Liver (tissue), 9 donors: Measurements from ENCODE around the gene C19orf53. TPM values are rescaled to one million over a fixed set of nuclear protein-coding genes. Genes with fewer than 3 reads are reported as not detected.
A peak's percentile ranks its signal among the peaks of the same experiment; 100 is the strongest.

Experiments used
- DNase-seq: peaks from one replicate; pipeline ENCODE4 v3.0.0-alpha.2; 2017; ENCODE audit warnings: low spot score
- H3K27ac ChIP-seq, 2 donors: one replicate each; pipeline ENCODE4 v1.7.0; 2013; ENCODE audit warnings: inconsistent platforms in 2 of 2, low read length in 2 of 2, control low read depth in 1 of 2, low read depth in 1 of 2, mild to moderate bottlenecking in 1 of 2
- H3K27me3 ChIP-seq, 4 donors: one replicate each; pipeline versions ENCODE4 v1.6.1 to v1.7.0; 2013; ENCODE audit warnings: low read length in 3 of 4, inconsistent platforms in 1 of 4, mild to moderate bottlenecking in 1 of 4, moderate library complexity in 1 of 4; ENCODE audit not compliant: control insufficient read depth in 4 of 4, insufficient read depth in 4 of 4
- H3K36me3 ChIP-seq, 4 donors: one replicate each; pipeline versions ENCODE4 v1.6.1 to v1.7.0; 2013; ENCODE audit warnings: low read length in 3 of 4, mild to moderate bottlenecking in 3 of 4, low read depth in 1 of 4, moderate library complexity in 1 of 4; ENCODE audit not compliant: control insufficient read depth in 4 of 4, insufficient read depth in 3 of 4
- H3K4me1 ChIP-seq, 4 donors: one replicate each; pipeline versions ENCODE4 v1.6.1 to v1.7.0; 2013; ENCODE audit warnings: low read length in 3 of 4, mild to moderate bottlenecking in 3 of 4, moderate library complexity in 1 of 4; ENCODE audit not compliant: control insufficient read depth in 4 of 4, insufficient read depth in 4 of 4
- H3K4me3 ChIP-seq, 3 donors: one replicate each; pipeline versions ENCODE4 v1.6.1 to v1.7.0; 2013; ENCODE audit warnings: low read length in 3 of 3, control low read depth in 1 of 3, low read depth in 1 of 3, mild to moderate bottlenecking in 1 of 3
- H3K9ac ChIP-seq, 2 donors: one replicate each; pipeline ENCODE4 v1.7.0; 2013; ENCODE audit warnings: low read length in 2 of 2, mild to moderate bottlenecking in 2 of 2, moderate library complexity in 2 of 2, control low read depth in 1 of 2, low read depth in 1 of 2
- H3K9me3 ChIP-seq, 4 donors: one replicate each; pipeline versions ENCODE4 v1.6.1 to v1.7.0; 2013; ENCODE audit warnings: low read length in 3 of 4; ENCODE audit not compliant: control insufficient read depth in 4 of 4
- FOXA2 ChIP-seq: IDR thresholded peaks from 2 replicates; pipeline ENCODE4 v1.6.1; 2016; ENCODE audit warnings: antibody characterized with exemption
- GABPA ChIP-seq, 2 donors: IDR thresholded peaks in 1 of 2; conservative IDR thresholded peaks in 1 of 2; 2 replicates each; pipeline ENCODE4 v1.6.1; 2016; ENCODE audit warnings: antibody characterized with exemption in 2 of 2, mild to moderate bottlenecking in 1 of 2, moderate library complexity in 1 of 2
- RAD21 ChIP-seq, 2 donors: IDR thresholded peaks; 2 replicates each; pipeline ENCODE4 v1.6.1; 2016; ENCODE audit warnings: antibody characterized with exemption in 2 of 2, mild to moderate bottlenecking in 2 of 2
- RXRA ChIP-seq, 2 donors: IDR thresholded peaks; 2 replicates each; pipeline ENCODE4 v1.6.1; 2017 to 2018; ENCODE audit warnings: antibody characterized with exemption in 2 of 2, mild to moderate bottlenecking in 1 of 2
- SP1 ChIP-seq: IDR thresholded peaks from 2 replicates; pipeline ENCODE4 v1.6.1; 2018; ENCODE audit warnings: antibody characterized with exemption, mild to moderate bottlenecking
- TAF1 ChIP-seq: conservative IDR thresholded peaks from 2 replicates; pipeline ENCODE4 v1.6.1; 2016; ENCODE audit warnings: antibody characterized with exemption, mild to moderate bottlenecking
- YY1 ChIP-seq: IDR thresholded peaks from 2 replicates; pipeline ENCODE4 v1.6.1; 2016; ENCODE audit warnings: antibody characterized with exemption, mild to moderate bottlenecking
- WGBS: extraction: QIAGEN DNeasy Blood & Tissue Kit; methylation state at CpG from one replicate; pipeline ENCODE4 v1.1.7; 2013; 5-methylcytosine and 5-hydroxymethylcytosine counted together
- polyA plus RNA-seq, 2 donors: library from polyadenylated mRNA; stranded (reverse) in 1 of 2; unstranded in 1 of 2; fragments of 200-250 nt in 1 of 2; fragments of >200 nt in 1 of 2; fragmentation: Nextera tagmentation in 1 of 2; extraction: Ambion mirVana in 1 of 2; gene quantifications; one replicate each; pipeline versions ENCODE4 v1.2.1 to v1.2.3, GENCODE V29; 2013 to 2015
- total RNA-seq, 2 donors: library from RNA; depleted of rRNA; stranded (reverse); fragments of >200 nt; gene quantifications; one replicate each; pipeline ENCODE4 v1.2.3, GENCODE V29; 2014
- TF ChIP-seq, protein P1 (sequence below): fragments of 150-350 bp; IDR thresholded peaks from 2 replicates; pipeline ENCODE4 v1.5.1; 2017; ENCODE audit warnings: improper control_type of control experiment, low read depth, low read length; ENCODE audit not compliant: missing input control
- TF ChIP-seq, protein P2 (sequence below): IDR thresholded peaks from 2 replicates; pipeline ENCODE4 v1.6.1; 2016; ENCODE audit warnings: antibody characterized with exemption
- TF ChIP-seq, protein P3 (sequence below): IDR thresholded peaks from 2 replicates; pipeline ENCODE4 v1.6.1; 2016; ENCODE audit warnings: antibody characterized with exemption, mild to moderate bottlenecking
- donor health status: healthy.
- donor health status: healthy.
- donor health status: healthy.
- donor health status: healthy.
- donor health status: healthy.

Gene C19orf53
- total and polyA plus RNA-seq, 4 donors, result 18.5 to 88.5 (median 59.5) TPM

DNA sequence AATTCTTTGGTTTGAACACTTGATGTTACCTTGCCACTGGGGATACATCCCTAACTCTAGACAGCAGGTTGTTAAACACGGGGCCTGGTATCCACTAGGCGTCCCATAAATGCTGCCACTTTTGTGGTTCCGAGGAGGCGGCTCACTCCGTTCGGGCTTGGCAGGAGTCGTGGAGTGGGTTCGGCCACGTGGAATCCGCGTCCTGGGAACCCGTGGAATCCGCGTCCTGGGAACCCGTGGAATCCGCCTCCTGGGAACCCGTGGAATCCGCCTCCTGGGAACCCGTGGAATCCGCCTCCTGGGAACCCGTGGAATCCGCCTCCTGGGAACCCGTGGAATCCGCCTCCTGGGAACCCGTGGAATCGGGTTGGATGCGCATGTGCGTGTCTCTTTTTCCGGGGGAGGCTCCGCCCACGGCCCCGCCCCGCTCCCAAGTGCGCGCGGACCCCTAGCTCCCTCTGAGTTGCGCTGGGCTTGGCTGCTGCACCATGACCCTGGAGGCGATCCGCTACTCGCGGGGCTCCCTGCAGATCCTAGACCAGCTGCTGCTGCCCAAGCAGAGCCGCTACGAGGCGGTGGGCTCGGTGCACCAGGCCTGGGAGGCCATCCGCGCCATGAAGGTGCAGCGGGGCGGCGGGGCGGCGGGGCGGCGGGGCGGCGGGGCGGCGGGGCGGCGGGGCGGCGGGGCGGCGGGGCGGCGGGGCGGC is 10.0 kb upstream of the C19orf53 start, which contains the start of gene MRI1:
Gene MRI1 (plus strand): TSS at position 422 of the 707 bp plus-strand sequence. CDS start 67 bp downstream, at position 489.
- H3K27ac ChIP-seq, result peak within 1 kb of the TSS; percentile 52 to 61
- H3K4me3 ChIP-seq, result peak within 1 kb of the TSS; percentile 75 to 80 (median 76)
- 4% methylated on average over 65 of the region's 67 CpGs for WGBS
- no peaks in the 10 kb centered on the region for H3K9me3 ChIP-seq
- TF ChIP-seq RAD21 (IDR thresholded peaks at IDR 0.05) (no peak), GABPA (IDR thresholded peaks at IDR 0.05 in 1 of 2, conservative IDR thresholded peaks at IDR 0.05 in 1 of 2) (peak in 1 of 2 donors; percentile 59), SP1 (no peak), TAF1 (no peak)
- H3K9ac ChIP-seq, result peak within 1 kb of the TSS in 1 of 2 donors; percentile 73
- H3K36me3 ChIP-seq, result peaks cover 5 to 25% (median 10%) of the 10 kb centered on the region in 4 donors
- H3K4me1 ChIP-seq, result peaks cover 6 to 26% (median 18%) of the 10 kb centered on the region in 4 donors
- DNase-seq, result peak; percentile 81
- no peaks in the 10 kb centered on the region for H3K27me3 ChIP-seq

DNA sequence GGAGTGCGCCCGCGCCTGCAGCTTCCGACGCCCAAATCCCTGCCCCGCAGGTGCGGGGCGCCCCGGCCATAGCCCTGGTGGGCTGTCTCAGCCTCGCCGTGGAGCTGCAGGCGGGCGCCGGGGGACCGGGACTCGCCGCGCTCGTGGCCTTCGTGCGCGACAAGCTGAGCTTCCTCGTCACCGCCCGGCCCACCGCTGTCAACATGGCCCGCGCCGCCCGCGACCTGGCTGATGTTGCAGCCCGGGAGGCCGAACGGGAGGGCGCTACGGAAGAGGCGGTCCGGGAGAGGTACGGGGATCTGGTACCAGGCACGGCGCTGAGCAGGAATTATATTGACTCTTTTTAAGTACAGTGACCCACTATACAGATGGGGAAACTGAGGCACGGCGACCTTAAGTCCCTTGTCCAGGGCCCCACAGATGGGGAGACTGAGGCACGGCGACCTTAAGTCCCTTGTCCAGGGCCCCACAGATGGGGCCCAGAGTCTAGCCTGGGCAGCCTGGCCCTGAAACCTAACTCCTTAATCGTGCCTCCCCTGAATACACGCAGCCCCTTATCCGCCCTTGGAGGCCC is 9.3 kb upstream of the C19orf53 start:
- no peak for DNase-seq
- peaks cover 8 to 25% (median 10%) of the 10 kb centered on the region in 4 donors for H3K36me3 ChIP-seq
- no peak for TF ChIP-seq FOXA2
- TF ChIP-seq RAD21 (IDR thresholded peaks at IDR 0.05), result no peak
- TF ChIP-seq, protein P1, sequence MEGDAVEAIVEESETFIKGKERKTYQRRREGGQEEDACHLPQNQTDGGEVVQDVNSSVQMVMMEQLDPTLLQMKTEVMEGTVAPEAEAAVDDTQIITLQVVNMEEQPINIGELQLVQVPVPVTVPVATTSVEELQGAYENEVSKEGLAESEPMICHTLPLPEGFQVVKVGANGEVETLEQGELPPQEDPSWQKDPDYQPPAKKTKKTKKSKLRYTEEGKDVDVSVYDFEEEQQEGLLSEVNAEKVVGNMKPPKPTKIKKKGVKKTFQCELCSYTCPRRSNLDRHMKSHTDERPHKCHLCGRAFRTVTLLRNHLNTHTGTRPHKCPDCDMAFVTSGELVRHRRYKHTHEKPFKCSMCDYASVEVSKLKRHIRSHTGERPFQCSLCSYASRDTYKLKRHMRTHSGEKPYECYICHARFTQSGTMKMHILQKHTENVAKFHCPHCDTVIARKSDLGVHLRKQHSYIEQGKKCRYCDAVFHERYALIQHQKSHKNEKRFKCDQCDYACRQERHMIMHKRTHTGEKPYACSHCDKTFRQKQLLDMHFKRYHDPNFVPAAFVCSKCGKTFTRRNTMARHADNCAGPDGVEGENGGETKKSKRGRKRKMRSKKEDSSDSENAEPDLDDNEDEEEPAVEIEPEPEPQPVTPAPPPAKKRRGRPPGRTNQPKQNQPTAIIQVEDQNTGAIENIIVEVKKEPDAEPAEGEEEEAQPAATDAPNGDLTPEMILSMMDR, result no peak
- TF ChIP-seq, protein P2, sequence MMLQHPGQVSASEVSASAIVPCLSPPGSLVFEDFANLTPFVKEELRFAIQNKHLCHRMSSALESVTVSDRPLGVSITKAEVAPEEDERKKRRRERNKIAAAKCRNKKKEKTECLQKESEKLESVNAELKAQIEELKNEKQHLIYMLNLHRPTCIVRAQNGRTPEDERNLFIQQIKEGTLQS, result no peak
- TF ChIP-seq, protein P3, sequence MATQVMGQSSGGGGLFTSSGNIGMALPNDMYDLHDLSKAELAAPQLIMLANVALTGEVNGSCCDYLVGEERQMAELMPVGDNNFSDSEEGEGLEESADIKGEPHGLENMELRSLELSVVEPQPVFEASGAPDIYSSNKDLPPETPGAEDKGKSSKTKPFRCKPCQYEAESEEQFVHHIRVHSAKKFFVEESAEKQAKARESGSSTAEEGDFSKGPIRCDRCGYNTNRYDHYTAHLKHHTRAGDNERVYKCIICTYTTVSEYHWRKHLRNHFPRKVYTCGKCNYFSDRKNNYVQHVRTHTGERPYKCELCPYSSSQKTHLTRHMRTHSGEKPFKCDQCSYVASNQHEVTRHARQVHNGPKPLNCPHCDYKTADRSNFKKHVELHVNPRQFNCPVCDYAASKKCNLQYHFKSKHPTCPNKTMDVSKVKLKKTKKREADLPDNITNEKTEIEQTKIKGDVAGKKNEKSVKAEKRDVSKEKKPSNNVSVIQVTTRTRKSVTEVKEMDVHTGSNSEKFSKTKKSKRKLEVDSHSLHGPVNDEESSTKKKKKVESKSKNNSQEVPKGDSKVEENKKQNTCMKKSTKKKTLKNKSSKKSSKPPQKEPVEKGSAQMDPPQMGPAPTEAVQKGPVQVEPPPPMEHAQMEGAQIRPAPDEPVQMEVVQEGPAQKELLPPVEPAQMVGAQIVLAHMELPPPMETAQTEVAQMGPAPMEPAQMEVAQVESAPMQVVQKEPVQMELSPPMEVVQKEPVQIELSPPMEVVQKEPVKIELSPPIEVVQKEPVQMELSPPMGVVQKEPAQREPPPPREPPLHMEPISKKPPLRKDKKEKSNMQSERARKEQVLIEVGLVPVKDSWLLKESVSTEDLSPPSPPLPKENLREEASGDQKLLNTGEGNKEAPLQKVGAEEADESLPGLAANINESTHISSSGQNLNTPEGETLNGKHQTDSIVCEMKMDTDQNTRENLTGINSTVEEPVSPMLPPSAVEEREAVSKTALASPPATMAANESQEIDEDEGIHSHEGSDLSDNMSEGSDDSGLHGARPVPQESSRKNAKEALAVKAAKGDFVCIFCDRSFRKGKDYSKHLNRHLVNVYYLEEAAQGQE, result no peak
- TF ChIP-seq YY1, result no peak
- no peak for TF ChIP-seq RXRA (IDR thresholded peaks at IDR 0.05)
- no peak for TF ChIP-seq GABPA (IDR thresholded peaks at IDR 0.05 in 1 of 2, conservative IDR thresholded peaks at IDR 0.05 in 1 of 2)

More for the DNA sequence above, 9.3 kb upstream of the C19orf53 start:
- Histone ChIP-seq H3K9ac (peak overlapping the region in 1 of 2 donors; percentile 73), H3K4me1 (peaks cover 6 to 28% (median 21%) of the 10 kb centered on the region in 4 donors), H3K9me3 (no peaks in the 10 kb centered on the region), H3K27ac (peak overlapping the region; percentile 16 to 32), H3K27me3 (no peaks in the 10 kb centered on the region), H3K4me3 (peak overlapping the region; percentile 67 to 76 (median 75))
- 2% methylated on average over 48 of the region's 48 CpGs for WGBS
